HCT116 (cell line): ENCODE measurements around the gene SGK1. TPM values are rescaled to one million over a fixed set of nuclear protein-coding genes. Genes with fewer than 3 reads are reported as not detected.

Source experiments
- ATAC-seq: fragments of 200-7000 bp; cut with Tn5 transposase; 2 replicates; pipeline ENCODE4 v1.9.1; 2020; ENCODE audit warnings: mild to moderate bottlenecking, moderate library complexity
- BruUV-seq: library from RNA; stranded (reverse); fragments of 400-500 nt; replicated peaks from 2 replicates; lab custom pipeline; 2021; lab: Mats Ljungman, UMichigan
- CTCF ChIA-PET: fragments of 300-600 bp; sonication (Branson Sonifier 250); formaldehyde crosslinking; loops from one replicate; lab custom pipeline; 2021; ENCODE audit warnings: antibody characterized with exemption; lab: Charles Lee
- POLR2A ChIA-PET: fragments of 300-600, 350-600 bp; sonication (Branson Sonifier 250); formaldehyde crosslinking; loops from one replicate; lab custom pipeline; 2021; ENCODE audit warnings: antibody characterized with exemption; lab: Charles Lee
- RAD21 ChIA-PET, 2 experiments: fragments of 300-600 bp; sonication (Branson Sonifier 250); formaldehyde crosslinking; loops; one replicate each; lab custom pipeline; 2023; ENCODE audit warnings: low total read pairs in 2 of 2; ENCODE audit not compliant: uncharacterized antibody in 2 of 2, unreplicated experiment in 2 of 2, low non-redundant PET in 1 of 2; lab: Charles Lee
- DNase-seq: peaks from one replicate; pipeline ENCODE4 v3.0.0-alpha.2; 2010; ENCODE audit warnings: low read depth, low spot score
- H2AFZ ChIP-seq: fragments of 200-600 bp; shearing (Covaris generic), sonication (generic); 2 replicates; pipeline ENCODE4 v1.6.1; 2017; ENCODE audit warnings: low read depth, mixed run types, mixed read lengths, antibody characterized with exemption, low read length; ENCODE audit not compliant: poor library complexity, severe bottlenecking
- H3K27ac ChIP-seq: 2 replicates; pipeline ENCODE4 v1.5.1; 2012; ENCODE audit warnings: low read depth, low read length
- H3K27me3 ChIP-seq: fragments of 200-600 bp; sonication (generic); 2 replicates; pipeline ENCODE4 v1.6.1; 2016; ENCODE audit warnings: mixed run types, low read length, mixed read lengths; ENCODE audit not compliant: insufficient read depth
- H3K36me3 ChIP-seq, 2 experiments: fragments of 200-500 bp in 1 of 2; fragments of 200-600 bp in 1 of 2; sonication (Bioruptor generic) in 1 of 2; sonication (generic) in 1 of 2; 2 replicates each; pipeline versions ENCODE4 v1.5.1 to v1.6.1; 2014 to 2016; ENCODE audit warnings: low read length in 2 of 2, inconsistent platforms in 1 of 2, mixed read lengths in 1 of 2, mixed run types in 1 of 2; ENCODE audit not compliant: insufficient read depth in 2 of 2, control insufficient read depth in 1 of 2
- H3K4me1 ChIP-seq, 2 experiments: fragments of 200-600 bp in 1 of 2; sonication (generic) in 1 of 2; 2 replicates each; pipeline versions ENCODE4 v1.5.1 to v1.6.1; 2012 to 2017; ENCODE audit warnings: low read length in 2 of 2, inconsistent platforms in 1 of 2, mild to moderate bottlenecking in 1 of 2, mixed read lengths in 1 of 2, mixed run types in 1 of 2, moderate library complexity in 1 of 2; ENCODE audit not compliant: insufficient read depth in 2 of 2, control insufficient read depth in 1 of 2
- H3K4me2 ChIP-seq: fragments of 200-600 bp; sonication (generic); 2 replicates; pipeline ENCODE4 v1.6.1; 2017; ENCODE audit warnings: mixed run types, low read length, mixed read lengths
- H3K4me3 ChIP-seq, 2 experiments: fragments of 200-600 bp in 1 of 2; sonication (generic) in 1 of 2; replicated peaks in 1 of 2; 2 replicates each; pipeline ENCODE4 v1.5.1; 2011 to 2016; ENCODE audit warnings: low read length in 2 of 2, control low read depth in 1 of 2, low read depth in 1 of 2, mild to moderate bottlenecking in 1 of 2, mixed read lengths in 1 of 2, mixed run types in 1 of 2
- H3K79me2 ChIP-seq: fragments of 200-600 bp; sonication (generic); 2 replicates; pipeline ENCODE4 v1.6.1; 2017; ENCODE audit warnings: mild to moderate bottlenecking, mixed run types, low read length, moderate library complexity, mixed read lengths; ENCODE audit not compliant: insufficient read depth
- H3K9ac ChIP-seq: fragments of 200-600 bp; sonication (generic); 2 replicates; pipeline ENCODE4 v1.6.1; 2016; ENCODE audit warnings: low read length, mixed read lengths
- H3K9me2 ChIP-seq: fragments of 200-600 bp; sonication (generic), shearing (Covaris generic); 2 replicates; pipeline ENCODE4 v1.6.1; 2017; ENCODE audit warnings: mixed run types, mild to moderate bottlenecking, moderate library complexity; ENCODE audit not compliant: insufficient read depth
- H3K9me3 ChIP-seq, 2 experiments: fragments of 200-500 bp in 1 of 2; fragments of 200-600 bp in 1 of 2; sonication (Bioruptor generic) in 1 of 2; sonication (generic) in 1 of 2; 2 replicates each; pipeline ENCODE4 v1.6.1; 2014 to 2017; ENCODE audit warnings: low read length in 2 of 2, mixed read lengths in 2 of 2, inconsistent platforms in 1 of 2, low read depth in 1 of 2, mild to moderate bottlenecking in 1 of 2, mixed run types in 1 of 2, moderate library complexity in 1 of 2; ENCODE audit not compliant: control insufficient read depth in 1 of 2, insufficient read depth in 1 of 2
- H4K20me1 ChIP-seq: fragments of 200-600 bp; sonication (generic), shearing (Covaris generic); 2 replicates; pipeline ENCODE4 v1.6.1; 2017; ENCODE audit warnings: mixed run types, mild to moderate bottlenecking, moderate library complexity; ENCODE audit not compliant: insufficient read depth
- ATF3 ChIP-seq: IDR thresholded peaks from 2 replicates; pipeline ENCODE4 v1.6.1; 2012
- CEBPB ChIP-seq: IDR thresholded peaks from 2 replicates; pipeline ENCODE4 v1.6.1; 2012; ENCODE audit warnings: low read depth
- CTCF ChIP-seq, 3 experiments: fragments of 200-600 bp in 1 of 3; sonication (generic) in 1 of 3; IDR thresholded peaks in 2 of 3; conservative IDR thresholded peaks in 1 of 3; 2 replicates each; pipeline ENCODE4 v1.5.1; 2012 to 2017; ENCODE audit warnings: low read depth in 2 of 3, low read length in 2 of 3, antibody characterized with exemption in 1 of 3, borderline replicate concordance in 1 of 3, control low read depth in 1 of 3, mild to moderate bottlenecking in 1 of 3, mixed read lengths in 1 of 3, mixed run types in 1 of 3, moderate library complexity in 1 of 3; ENCODE audit not compliant: insufficient read depth in 1 of 3
- EZH2 ChIP-seq: fragments of 200-600 bp; sonication (generic); IDR thresholded peaks from 2 replicates; pipeline ENCODE4 v1.6.1; 2017; ENCODE audit warnings: antibody characterized with exemption, mixed run types
- EZH2phosphoT487 ChIP-seq: fragments of 200-600 bp; IDR thresholded peaks from 2 replicates; pipeline ENCODE4 v1.6.1; 2018; ENCODE audit warnings: antibody characterized with exemption, borderline replicate concordance
- FOSL1 ChIP-seq: IDR thresholded peaks from 2 replicates; pipeline ENCODE4 v1.6.1; 2012; ENCODE audit warnings: low read depth
- MAX ChIP-seq: IDR thresholded peaks from 2 replicates; pipeline ENCODE4 v1.6.1; 2012
- POLR2A ChIP-seq: IDR thresholded peaks from 2 replicates; pipeline ENCODE4 v1.7.0; 2011; ENCODE audit warnings: borderline replicate concordance; ENCODE audit not compliant: insufficient read depth, insufficient read length; ENCODE audit errors: extremely low read depth
- RAD21 ChIP-seq: IDR thresholded peaks from 2 replicates; pipeline ENCODE4 v1.6.1; 2012; ENCODE audit warnings: low read depth, mild to moderate bottlenecking
- SIN3A ChIP-seq: IDR thresholded peaks from 2 replicates; pipeline ENCODE4 v1.6.1; 2012; ENCODE audit warnings: low read depth
- SP1 ChIP-seq: IDR thresholded peaks from 2 replicates; pipeline ENCODE4 v1.6.1; 2012; ENCODE audit warnings: low read depth
- YY1 ChIP-seq: IDR thresholded peaks from 2 replicates; pipeline ENCODE4 v1.6.1; 2011; ENCODE audit warnings: low read length, low read depth, moderate library complexity, mild to moderate bottlenecking; ENCODE audit not compliant: insufficient replicate concordance; ENCODE audit errors: extremely low read depth
- ZFX ChIP-seq: fragments of 450-650 bp; IDR thresholded peaks from 2 replicates; pipeline ENCODE4 v1.6.1; 2017
- intact Hi-C: fragments of 100-400 bp; cut with micrococcal nuclease; formaldehyde crosslinking; loops from 2 replicates; pipeline ENCODE4 v1.10.0; 2022
- total RNA-seq: library from RNA; stranded (reverse); gene quantifications from one replicate; pipeline ENCODE4 v1.2.1, GENCODE V29; 2021; ENCODE audit not compliant: unreplicated experiment

SGK1 gene
- total RNA-seq, 1 experiment from 2014 or later, result 4.5 TPM

DNA sequence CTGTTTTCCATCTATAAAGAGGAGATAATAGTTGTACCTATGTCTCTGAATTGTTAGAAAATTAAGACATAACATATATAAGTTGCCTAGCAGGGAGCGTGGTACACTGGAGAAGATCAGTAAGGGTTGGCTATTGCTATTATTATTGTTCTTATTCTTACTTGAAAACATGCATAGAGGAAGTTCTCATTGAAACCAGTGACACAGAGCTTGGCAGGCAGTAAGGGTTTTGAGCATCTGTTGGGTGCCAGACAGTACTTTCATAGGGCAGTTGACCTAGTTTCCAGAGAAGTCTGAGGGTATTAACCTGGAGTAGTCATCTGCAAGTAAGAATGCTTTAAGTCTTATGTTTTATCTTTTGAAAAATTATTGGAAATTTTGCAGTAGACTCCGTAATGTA is 13.3 kb upstream of the SGK1 start:
- TF ChIP-seq ZFX, result no peak
- no peak for TF ChIP-seq CTCF (IDR thresholded peaks at IDR 0.05 in 2 of 3, conservative IDR thresholded peaks at IDR 0.05 in 1 of 3; ENCODE audit: borderline replicate concordance in 1 of 3, insufficient read depth in 1 of 3, low read depth in 2 of 3, low read length in 2 of 3)
- TF ChIP-seq YY1, result no peak
- TF ChIP-seq EZH2phosphoT487, result no peak
- TF ChIP-seq ATF3, result no peak
- no peak for TF ChIP-seq FOSL1
- no peak for TF ChIP-seq MAX
- no peak for TF ChIP-seq SP1
- no peak for TF ChIP-seq SIN3A
- no peak for TF ChIP-seq RAD21
- no peak for TF ChIP-seq CEBPB
- no peak for TF ChIP-seq POLR2A
- TF ChIP-seq EZH2, result no peak
- Histone ChIP-seq H3K4me2 (no peak overlapping the region), H3K27ac (no peak overlapping the region), H3K79me2 (no peaks in the 10 kb centered on the region), H3K4me1 (no peaks in the 10 kb centered on the region), H3K9me3 (no peaks in the 10 kb centered on the region), H3K27me3 (no peaks in the 10 kb centered on the region), H4K20me1 (no peaks in the 10 kb centered on the region), H3K9me2 (no peaks in the 10 kb centered on the region), H2AFZ (no peak overlapping the region), H3K4me3 (no peak overlapping the region), H3K9ac (no peak overlapping the region), H3K36me3 (no peaks in the 10 kb centered on the region)
- intact Hi-C loops, result no loop called here
- no TSS peak for BruUV-seq
- no peak for ATAC-seq
- POLR2A ChIA-PET, result no interaction called here
- DNase-seq, result no peak
- CTCF ChIA-PET, result no interaction called here
- RAD21 ChIA-PET, result no interaction called here
